ENCODE data around the gene PRDM2. TPM values are rescaled to one million over a fixed set of nuclear protein-coding genes. Genes with fewer than 3 reads are reported as not detected.

The PRDM2 gene
- total RNA-seq, 2 experiments from 2014 or later, result 136 to 140 TPM

DNA sequence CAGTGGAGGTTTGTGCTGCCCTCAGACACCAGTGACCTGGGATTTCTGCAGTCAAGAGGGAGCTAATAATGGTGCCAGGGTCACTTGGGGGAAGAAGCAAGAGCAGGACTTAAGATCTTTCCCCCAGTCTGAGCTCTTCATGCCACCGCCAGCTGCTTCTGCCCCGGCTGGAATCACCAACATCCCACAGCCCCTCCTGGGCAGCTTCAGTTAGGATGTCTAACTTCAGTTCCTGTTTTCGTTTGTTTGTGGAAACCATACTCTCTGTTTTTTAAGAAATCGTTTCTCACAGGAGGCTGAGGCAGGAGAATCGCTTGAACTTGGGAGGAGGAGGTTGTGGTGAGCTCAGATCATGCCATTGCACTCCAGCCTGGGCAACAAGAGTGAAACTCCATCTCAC lies 25.6 kb upstream of the PRDM2 start:
- Mint-ChIP-seq H3K36me3 (ENCODE audit: low read depth) (no peaks in the 10 kb centered on the region), H3K27ac (no peak overlapping the region), H3K4me1 (ENCODE audit: low read depth) (no peaks in the 10 kb centered on the region), H3K4me3 (no peak overlapping the region), H3K9me3 (no peaks in the 10 kb centered on the region), H3K27me3 (peaks cover 32% of the 10 kb centered on the region)
- no peak overlapping the region for H3K4me3 ChIP-seq (ENCODE audit: low read length)
- ChIA-PET CTCF (no interaction called here), POLR2A (no interaction called here)
- no peak overlapping the region for H3K27ac ChIP-seq (ENCODE audit: low read depth in 1 of 2, low read length in 2 of 2)
- ATAC-seq (ENCODE audit: poor library complexity), result no peak
- H3K36me3 ChIP-seq (ENCODE audit: insufficient read depth, low read length), result no peaks in the 10 kb centered on the region
- peaks cover 0 to 5% of the 10 kb centered on the region in 2 experiments for H3K27me3 ChIP-seq (ENCODE audit: control insufficient read depth in 1 of 2, insufficient read depth in 2 of 2, low read length in 2 of 2)
- no peaks in the 10 kb centered on the region for H3K9me3 ChIP-seq (ENCODE audit: control insufficient read depth in 1 of 2, insufficient read depth in 1 of 2, low read length in 2 of 2)
- TF ChIP-seq, protein P1, sequence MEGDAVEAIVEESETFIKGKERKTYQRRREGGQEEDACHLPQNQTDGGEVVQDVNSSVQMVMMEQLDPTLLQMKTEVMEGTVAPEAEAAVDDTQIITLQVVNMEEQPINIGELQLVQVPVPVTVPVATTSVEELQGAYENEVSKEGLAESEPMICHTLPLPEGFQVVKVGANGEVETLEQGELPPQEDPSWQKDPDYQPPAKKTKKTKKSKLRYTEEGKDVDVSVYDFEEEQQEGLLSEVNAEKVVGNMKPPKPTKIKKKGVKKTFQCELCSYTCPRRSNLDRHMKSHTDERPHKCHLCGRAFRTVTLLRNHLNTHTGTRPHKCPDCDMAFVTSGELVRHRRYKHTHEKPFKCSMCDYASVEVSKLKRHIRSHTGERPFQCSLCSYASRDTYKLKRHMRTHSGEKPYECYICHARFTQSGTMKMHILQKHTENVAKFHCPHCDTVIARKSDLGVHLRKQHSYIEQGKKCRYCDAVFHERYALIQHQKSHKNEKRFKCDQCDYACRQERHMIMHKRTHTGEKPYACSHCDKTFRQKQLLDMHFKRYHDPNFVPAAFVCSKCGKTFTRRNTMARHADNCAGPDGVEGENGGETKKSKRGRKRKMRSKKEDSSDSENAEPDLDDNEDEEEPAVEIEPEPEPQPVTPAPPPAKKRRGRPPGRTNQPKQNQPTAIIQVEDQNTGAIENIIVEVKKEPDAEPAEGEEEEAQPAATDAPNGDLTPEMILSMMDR (IDR thresholded peaks at IDR 0.05), result no peak
- intact Hi-C loops (cut with DNase I, micrococcal nuclease), result no loop called here
- DNase-seq, result no peak
- no peaks in the 10 kb centered on the region for H3K4me1 ChIP-seq (ENCODE audit: insufficient read depth, low read length)

- H3K27me3 ChIP-seq (ENCODE audit: control insufficient read depth in 1 of 2, insufficient read depth in 2 of 2, low read length in 2 of 2), result peaks cover 0 to 5% of the 10 kb centered on the region in 2 experiments
Observed at GRCh38 chr1:13675151-13675651, 24.8 kb upstream of the PRDM2 start.

GRCh38 chr1:13677896-13678295 lies 22.1 kb upstream of the PRDM2 start:
- POLR2A ChIA-PET, result no interaction called here
- intact Hi-C loops (cut with DNase I, micrococcal nuclease), result no loop called here
- H3K36me3 ChIP-seq (ENCODE audit: insufficient read depth, low read length), result no peaks in the 10 kb centered on the region
- Mint-ChIP-seq H3K36me3 (ENCODE audit: low read depth) (no peaks in the 10 kb centered on the region), H3K9me3 (no peaks in the 10 kb centered on the region), H3K27me3 (peaks cover 45% of the 10 kb centered on the region), H3K4me1 (ENCODE audit: low read depth) (no peaks in the 10 kb centered on the region), H3K4me3 (no peak overlapping the region), H3K27ac (no peak overlapping the region)
- H3K9me3 ChIP-seq (ENCODE audit: control insufficient read depth in 1 of 2, insufficient read depth in 1 of 2, low read length in 2 of 2), result no peaks in the 10 kb centered on the region
- H3K4me1 ChIP-seq (ENCODE audit: insufficient read depth, low read length), result no peaks in the 10 kb centered on the region
- peaks cover 0 to 5% of the 10 kb centered on the region in 2 experiments for H3K27me3 ChIP-seq (ENCODE audit: control insufficient read depth in 1 of 2, insufficient read depth in 2 of 2, low read length in 2 of 2)
- DNase-seq (no peak), ATAC-seq (ENCODE audit: poor library complexity) (no peak)
- no peak overlapping the region for H3K4me3 ChIP-seq (ENCODE audit: low read length)
- TF ChIP-seq, protein P1 (IDR thresholded peaks at IDR 0.05), result no peak
- CTCF ChIA-PET, result no interaction called here
- no peak overlapping the region for H3K27ac ChIP-seq (ENCODE audit: low read depth in 1 of 2, low read length in 2 of 2)

More at GRCh38 chr1:13675151-13675651, 24.8 kb upstream of the PRDM2 start:
- H3K27ac ChIP-seq (ENCODE audit: low read depth in 1 of 2, low read length in 2 of 2), result no peak overlapping the region
- no peaks in the 10 kb centered on the region for H3K36me3 Mint-ChIP-seq (ENCODE audit: low read depth)
- H3K27me3 Mint-ChIP-seq, result peaks cover 34% of the 10 kb centered on the region
- no peak overlapping the region for H3K27ac Mint-ChIP-seq
- no peaks in the 10 kb centered on the region for H3K9me3 Mint-ChIP-seq
- no peak overlapping the region for H3K4me3 Mint-ChIP-seq
- DNase-seq (no peak), ATAC-seq (ENCODE audit: poor library complexity) (no peak)
- intact Hi-C loops (cut with DNase I, micrococcal nuclease), result no loop called here
- ChIA-PET CTCF (no interaction called here), POLR2A (no interaction called here)
- H3K9me3 ChIP-seq (ENCODE audit: control insufficient read depth in 1 of 2, insufficient read depth in 1 of 2, low read length in 2 of 2), result no peaks in the 10 kb centered on the region
- H3K4me1 ChIP-seq (ENCODE audit: insufficient read depth, low read length), result no peaks in the 10 kb centered on the region
- no peaks in the 10 kb centered on the region for H3K36me3 ChIP-seq (ENCODE audit: insufficient read depth, low read length)
- H3K4me3 ChIP-seq (ENCODE audit: low read length), result no peak overlapping the region
- TF ChIP-seq, protein P1 (IDR thresholded peaks at IDR 0.05), result no peak
- no peaks in the 10 kb centered on the region for H3K4me1 Mint-ChIP-seq (ENCODE audit: low read depth)
